OCI-LY1 (cell line): ENCODE data around the gene SPATS2L.

Experiments
- H2AFZ ChIP-seq: fragments of 200-600 bp; sonication (generic), shearing (Covaris generic); 2 replicates; pipeline ENCODE4 v1.6.0; 2014; ENCODE audit warnings: antibody characterized with exemption, mild to moderate bottlenecking, low read length
- H3F3A ChIP-seq: fragments of 200-600 bp; sonication (generic), shearing (Covaris generic); 2 replicates; pipeline ENCODE4 v1.6.0; 2014; ENCODE audit warnings: mild to moderate bottlenecking, antibody characterized with exemption, low read length, moderate library complexity; ENCODE audit not compliant: insufficient read depth
- H3K27ac ChIP-seq: fragments of 200-600 bp; sonication (generic); 2 replicates; pipeline ENCODE4 v1.5.1; 2014; ENCODE audit warnings: low read length, mixed run types, mild to moderate bottlenecking, low read depth; ENCODE audit not compliant: poor library complexity, severe bottlenecking
- H3K27me3 ChIP-seq: fragments of 200-600 bp; sonication (generic); 2 replicates; pipeline ENCODE4 v1.6.0; 2014; ENCODE audit warnings: antibody characterized with exemption, mild to moderate bottlenecking, low read length, moderate library complexity; ENCODE audit not compliant: insufficient read depth
- H3K36me3 ChIP-seq: fragments of 200-600 bp; sonication (generic); 2 replicates; pipeline ENCODE4 v1.6.1; 2014; ENCODE audit warnings: mild to moderate bottlenecking, antibody characterized with exemption, low read length, moderate library complexity, mixed read lengths; ENCODE audit not compliant: insufficient read depth
- H3K4me1 ChIP-seq: fragments of 200-600 bp; sonication (generic); 2 replicates; pipeline ENCODE4 v1.5.1; 2014; ENCODE audit warnings: mild to moderate bottlenecking, low read length, moderate library complexity; ENCODE audit not compliant: insufficient read depth, severe bottlenecking
- H3K4me2 ChIP-seq: fragments of 200-600 bp; sonication (generic), shearing (Covaris generic); 2 replicates; pipeline ENCODE4 v1.6.1; 2014; ENCODE audit warnings: low read length
- H3K4me3 ChIP-seq: fragments of 200-600 bp; sonication (generic); 2 replicates; pipeline ENCODE4 v1.5.1; 2014; ENCODE audit warnings: low read length, low read depth, mild to moderate bottlenecking, mixed read lengths; ENCODE audit not compliant: poor library complexity, severe bottlenecking
- H3K79me2 ChIP-seq: fragments of 200-600 bp; shearing (Covaris generic); 2 replicates; pipeline ENCODE4 v1.6.1; 2016; ENCODE audit warnings: mixed run types, low read length, mixed read lengths; ENCODE audit not compliant: insufficient read depth
- H3K9ac ChIP-seq: fragments of 200-600 bp; sonication (generic), shearing (Covaris generic); 2 replicates; pipeline ENCODE4 v1.6.1; 2014; ENCODE audit warnings: mild to moderate bottlenecking, low read length, mixed read lengths
- H3K9me2 ChIP-seq: fragments of 200-600 bp; sonication (generic), shearing (Covaris generic); 2 replicates; pipeline ENCODE4 v1.6.1; 2014; ENCODE audit warnings: low read depth, mild to moderate bottlenecking, low read length, mixed read lengths
- H3K9me3 ChIP-seq: fragments of 200-600 bp; shearing (Covaris generic); 2 replicates; pipeline ENCODE4 v1.6.1; 2014; ENCODE audit warnings: low read length, mixed read lengths
- H4K20me1 ChIP-seq: fragments of 200-600 bp; sonication (generic), shearing (Covaris generic); 2 replicates; pipeline ENCODE4 v1.6.0; 2016; ENCODE audit warnings: mild to moderate bottlenecking, low read length; ENCODE audit not compliant: insufficient read depth
- CTCF ChIP-seq: fragments of 200-600 bp; sonication (generic), shearing (Covaris generic); IDR thresholded peaks from 2 replicates; pipeline ENCODE4 v1.5.1; 2017; ENCODE audit warnings: mild to moderate bottlenecking, antibody characterized with exemption, low read length, moderate library complexity, mixed read lengths
- EZH2 ChIP-seq: fragments of 200-600 bp; sonication (generic), shearing (Covaris generic); IDR thresholded peaks from 2 replicates; pipeline ENCODE4 v1.8.0; 2017; ENCODE audit warnings: borderline replicate concordance, mixed run types, mild to moderate bottlenecking, antibody characterized with exemption, low read length, moderate library complexity, mixed read lengths

SPATS2L gene

GRCh38 chr2:200383380-200384110 is 77.1 kb downstream of the SPATS2L start:
- Histone ChIP-seq H3K36me3 (no peaks in the 10 kb centered on the region), H3K27me3 (peaks cover 3% of the 10 kb centered on the region; the same call in 1 of the 2 replicates), H2AFZ (no peak overlapping the region), H3K9me2 (no peaks in the 10 kb centered on the region), H4K20me1 (no peaks in the 10 kb centered on the region), H3K27ac (no peak overlapping the region), H3K79me2 (no peaks in the 10 kb centered on the region), H3K4me2 (peak overlapping the region; percentile 21; the same call in 1 of the 2 replicates), H3K9me3 (no peaks in the 10 kb centered on the region), H3K9ac (no peak overlapping the region), H3K4me3 (no peak overlapping the region), H3F3A (no peaks in the 10 kb centered on the region), H3K4me1 (peaks cover 22% of the 10 kb centered on the region)
- TF ChIP-seq CTCF (no peak), EZH2 (no peak)

GRCh38 chr2:200385063-200385635 is 78.7 kb downstream of the SPATS2L start:
- Histone ChIP-seq H4K20me1 (no peaks in the 10 kb centered on the region), H3K4me1 (peaks cover 19% of the 10 kb centered on the region), H3K4me3 (no peak overlapping the region), H3K27ac (no peak overlapping the region), H3K4me2 (no peak overlapping the region), H3K79me2 (no peaks in the 10 kb centered on the region), H3K9ac (no peak overlapping the region), H2AFZ (no peak overlapping the region), H3K36me3 (no peaks in the 10 kb centered on the region), H3K9me3 (no peaks in the 10 kb centered on the region), H3K9me2 (no peaks in the 10 kb centered on the region), H3K27me3 (peaks cover 3% of the 10 kb centered on the region; the same call in 1 of the 2 replicates), H3F3A (no peaks in the 10 kb centered on the region)
- TF ChIP-seq CTCF (no peak), EZH2 (no peak)

GRCh38 chr2:200393191-200393590 is 86.7 kb downstream of the SPATS2L start:
- Histone ChIP-seq H3K4me1 (no peaks in the 10 kb centered on the region), H3K9ac (no peak overlapping the region), H2AFZ (no peak overlapping the region), H3K4me3 (no peak overlapping the region), H3K36me3 (no peaks in the 10 kb centered on the region), H4K20me1 (no peaks in the 10 kb centered on the region), H3K9me3 (no peaks in the 10 kb centered on the region), H3K4me2 (no peak overlapping the region), H3K27me3 (peaks cover 1% of the 10 kb centered on the region; the same call in 1 of the 2 replicates), H3K79me2 (no peaks in the 10 kb centered on the region), H3K9me2 (no peaks in the 10 kb centered on the region), H3F3A (no peaks in the 10 kb centered on the region), H3K27ac (no peak overlapping the region)
- TF ChIP-seq EZH2 (no peak), CTCF (no peak)
